AG09309 (cell line): ENCODE data around the gene FOS.
A peak's percentile ranks its signal among the peaks of the same experiment; 100 is the strongest.

Experiments
- DNase-seq: peaks from one replicate; pipeline ENCODE4 v3.0.0-alpha.2; 2010; ENCODE audit warnings: low read depth
- H3K4me3 ChIP-seq: 2 replicates; pipeline ENCODE4 v1.5.1; 2011; ENCODE audit warnings: mild to moderate bottlenecking, low read depth, low read length, moderate library complexity; ENCODE audit not compliant: control insufficient read depth
- CTCF ChIP-seq: IDR thresholded peaks from 2 replicates; pipeline ENCODE4 v1.5.1; 2011; ENCODE audit warnings: mild to moderate bottlenecking, low read depth, low read length, inconsistent platforms; ENCODE audit not compliant: insufficient read depth, control insufficient read depth; ENCODE audit errors: missing control alignments

Gene FOS

GRCh38 chr14:75249958-75250336 is 28.7 kb upstream of the FOS start:
- no peak for DNase-seq
- no peak overlapping the region for H3K4me3 ChIP-seq
- no peak for TF ChIP-seq CTCF

- no peak overlapping the region for H3K4me3 ChIP-seq
- no peak for TF ChIP-seq CTCF
- DNase-seq = no peak
These were observed 27.8 kb upstream of the FOS start for GRCh38 chr14:75250800-75251199.

- no peak for DNase-seq
- no peak overlapping the region for H3K4me3 ChIP-seq
- no peak for TF ChIP-seq CTCF
These were observed 26.3 kb upstream of the FOS start for GRCh38 chr14:75252254-75252837.

- no peak for DNase-seq
- no peak for TF ChIP-seq CTCF
- no peak overlapping the region for H3K4me3 ChIP-seq
These were observed 24.2 kb upstream of the FOS start for GRCh38 chr14:75254381-75254822.

- no peak for TF ChIP-seq CTCF
- no peak for DNase-seq
- H3K4me3 ChIP-seq = no peak overlapping the region
These were observed 23.6 kb upstream of the FOS start for GRCh38 chr14:75254901-75255584.

GRCh38 chr14:75258079-75258802 is 20.4 kb upstream of the FOS start:
- TF ChIP-seq CTCF = no peak
- DNase-seq = no peak
- peak overlapping the region; percentile 37 for H3K4me3 ChIP-seq
